Measurements from ENCODE around the gene IZUMO2. TPM values are rescaled to one million over a fixed set of nuclear protein-coding genes. Genes with fewer than 3 reads are reported as not detected.

IZUMO2 gene
- total RNA-seq, 2 donors from 2014 or later = not detected

DNA sequence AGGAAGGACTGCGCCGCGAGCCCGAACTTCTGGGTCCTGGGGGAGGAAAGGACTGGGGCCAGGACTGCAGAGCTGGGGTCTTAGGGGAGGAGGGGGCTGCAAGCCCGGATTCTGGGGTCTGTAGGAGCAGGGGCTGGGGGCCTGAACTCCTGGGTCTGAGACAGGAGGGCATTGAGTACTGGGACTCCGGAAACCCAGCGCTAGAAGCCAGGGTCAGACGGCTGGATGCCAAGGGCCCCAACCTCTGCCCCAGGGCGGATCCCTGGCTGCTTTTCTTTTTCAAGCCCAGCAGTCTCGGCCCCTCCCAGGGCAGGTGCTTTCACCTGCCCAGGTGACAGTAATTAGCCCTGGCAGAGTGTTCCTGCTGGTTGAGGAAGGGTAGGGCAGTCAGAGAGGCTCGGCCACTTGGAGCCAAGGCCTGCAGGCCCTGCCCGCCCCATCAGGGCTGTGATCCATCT is 42.6 kb upstream of the IZUMO2 start:
- TF ChIP-seq, protein P1, sequence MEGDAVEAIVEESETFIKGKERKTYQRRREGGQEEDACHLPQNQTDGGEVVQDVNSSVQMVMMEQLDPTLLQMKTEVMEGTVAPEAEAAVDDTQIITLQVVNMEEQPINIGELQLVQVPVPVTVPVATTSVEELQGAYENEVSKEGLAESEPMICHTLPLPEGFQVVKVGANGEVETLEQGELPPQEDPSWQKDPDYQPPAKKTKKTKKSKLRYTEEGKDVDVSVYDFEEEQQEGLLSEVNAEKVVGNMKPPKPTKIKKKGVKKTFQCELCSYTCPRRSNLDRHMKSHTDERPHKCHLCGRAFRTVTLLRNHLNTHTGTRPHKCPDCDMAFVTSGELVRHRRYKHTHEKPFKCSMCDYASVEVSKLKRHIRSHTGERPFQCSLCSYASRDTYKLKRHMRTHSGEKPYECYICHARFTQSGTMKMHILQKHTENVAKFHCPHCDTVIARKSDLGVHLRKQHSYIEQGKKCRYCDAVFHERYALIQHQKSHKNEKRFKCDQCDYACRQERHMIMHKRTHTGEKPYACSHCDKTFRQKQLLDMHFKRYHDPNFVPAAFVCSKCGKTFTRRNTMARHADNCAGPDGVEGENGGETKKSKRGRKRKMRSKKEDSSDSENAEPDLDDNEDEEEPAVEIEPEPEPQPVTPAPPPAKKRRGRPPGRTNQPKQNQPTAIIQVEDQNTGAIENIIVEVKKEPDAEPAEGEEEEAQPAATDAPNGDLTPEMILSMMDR (IDR thresholded peaks at IDR 0.05) = no peak
- DNase-seq (ENCODE audit: low spot score) (no peak), ATAC-seq (ENCODE audit: insufficient number of reproducible peaks, low FRiP score, low read depth) (no peak)
- Histone ChIP-seq H3K4me1 (ENCODE audit: control insufficient read depth in 1 of 2, low read depth in 2 of 2) (peaks cover 6 to 23% of the 10 kb centered on the region in 2 donors), H3K27me3 (replicated peaks; ENCODE audit: insufficient read depth) (no peaks in the 10 kb centered on the region), H3K27ac (no peak overlapping the region), H3K9me3 (no peaks in the 10 kb centered on the region), H3K36me3 (no peaks in the 10 kb centered on the region), H3K4me3 (no peak overlapping the region)

DNA sequence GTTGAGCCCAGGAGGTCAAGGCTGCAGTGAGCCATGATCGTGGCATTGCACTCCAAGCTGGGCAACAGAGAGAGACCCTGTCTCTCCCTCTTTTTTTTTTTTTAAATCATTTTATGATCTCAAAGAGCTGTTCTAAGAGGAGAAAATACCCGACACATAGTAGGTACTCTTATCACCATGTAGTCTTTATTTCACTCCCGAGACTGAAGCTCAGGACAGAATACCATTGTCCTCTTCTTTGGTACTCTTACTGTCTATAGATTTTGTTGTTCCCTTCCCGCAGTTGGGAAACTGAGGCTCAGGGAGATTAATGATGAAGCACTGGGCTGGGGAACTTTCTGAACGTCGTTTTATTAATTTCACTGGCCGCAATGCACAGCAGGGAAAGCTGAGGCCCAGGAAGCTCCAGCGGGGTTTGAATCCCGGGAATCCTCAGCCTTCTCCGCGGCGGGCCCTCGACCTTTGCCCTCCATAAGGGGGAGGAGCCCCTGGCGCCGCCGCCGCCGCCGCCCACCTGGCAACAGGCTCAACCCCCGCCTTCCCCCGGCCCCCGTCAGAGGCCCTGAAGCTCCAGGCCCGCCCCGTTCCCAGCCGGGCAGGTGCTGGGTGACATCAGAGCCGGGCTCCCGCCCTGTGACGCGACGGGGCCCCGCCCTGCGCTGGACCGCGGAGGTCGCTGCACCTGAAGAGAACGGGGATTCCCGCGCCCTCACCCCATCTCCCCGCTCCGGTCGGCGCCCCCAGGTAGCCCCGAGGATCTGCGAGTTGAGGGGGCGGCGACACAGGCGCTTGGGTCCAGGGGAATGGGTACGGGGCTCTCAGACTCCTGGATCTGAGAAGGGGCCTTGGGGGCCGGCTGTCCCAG is 42.0 kb upstream of the IZUMO2 start:
- peaks cover 6 to 23% of the 10 kb centered on the region in 2 donors for H3K4me1 ChIP-seq (ENCODE audit: control insufficient read depth in 1 of 2, low read depth in 2 of 2)
- H3K27ac ChIP-seq = no peak overlapping the region
- TF ChIP-seq, protein P1 (IDR thresholded peaks at IDR 0.05) = no peak
- H3K36me3 ChIP-seq = no peaks in the 10 kb centered on the region
- no peaks in the 10 kb centered on the region for H3K9me3 ChIP-seq
- no peak for ATAC-seq (ENCODE audit: insufficient number of reproducible peaks, low FRiP score, low read depth)
- DNase-seq (ENCODE audit: low spot score) = no peak
- H3K4me3 ChIP-seq = peak overlapping the region; percentile 29
- no peaks in the 10 kb centered on the region for H3K27me3 ChIP-seq (replicated peaks; ENCODE audit: insufficient read depth)

DNA sequence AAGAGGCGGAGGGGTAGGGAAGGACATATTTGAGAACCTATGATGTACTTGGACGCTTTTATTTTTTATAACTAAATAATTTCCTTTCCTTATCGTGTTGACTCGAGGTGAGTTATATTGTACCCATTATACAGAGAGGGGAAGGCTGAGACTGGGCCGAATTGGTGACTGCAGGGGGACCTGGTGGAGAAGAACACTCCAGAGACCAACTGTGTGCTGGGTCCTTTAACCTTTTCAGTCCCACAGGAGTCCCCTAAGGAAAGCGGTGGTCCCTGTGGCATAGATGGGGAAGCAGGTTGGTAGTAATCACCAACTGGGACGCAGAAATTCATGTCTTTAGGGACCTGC is 41.0 kb upstream of the IZUMO2 start:
- Histone ChIP-seq H3K36me3 (no peaks in the 10 kb centered on the region), H3K4me1 (ENCODE audit: control insufficient read depth in 1 of 2, low read depth in 2 of 2) (peaks cover 6 to 29% of the 10 kb centered on the region in 2 donors), H3K9me3 (no peaks in the 10 kb centered on the region), H3K27me3 (replicated peaks; ENCODE audit: insufficient read depth) (no peaks in the 10 kb centered on the region), H3K27ac (no peak overlapping the region), H3K4me3 (peak overlapping the region; percentile 73)
- DNase-seq (ENCODE audit: low spot score) (no peak), ATAC-seq (ENCODE audit: insufficient number of reproducible peaks, low FRiP score, low read depth) (no peak)
- TF ChIP-seq, protein P1 (IDR thresholded peaks at IDR 0.05) = no peak

DNA sequence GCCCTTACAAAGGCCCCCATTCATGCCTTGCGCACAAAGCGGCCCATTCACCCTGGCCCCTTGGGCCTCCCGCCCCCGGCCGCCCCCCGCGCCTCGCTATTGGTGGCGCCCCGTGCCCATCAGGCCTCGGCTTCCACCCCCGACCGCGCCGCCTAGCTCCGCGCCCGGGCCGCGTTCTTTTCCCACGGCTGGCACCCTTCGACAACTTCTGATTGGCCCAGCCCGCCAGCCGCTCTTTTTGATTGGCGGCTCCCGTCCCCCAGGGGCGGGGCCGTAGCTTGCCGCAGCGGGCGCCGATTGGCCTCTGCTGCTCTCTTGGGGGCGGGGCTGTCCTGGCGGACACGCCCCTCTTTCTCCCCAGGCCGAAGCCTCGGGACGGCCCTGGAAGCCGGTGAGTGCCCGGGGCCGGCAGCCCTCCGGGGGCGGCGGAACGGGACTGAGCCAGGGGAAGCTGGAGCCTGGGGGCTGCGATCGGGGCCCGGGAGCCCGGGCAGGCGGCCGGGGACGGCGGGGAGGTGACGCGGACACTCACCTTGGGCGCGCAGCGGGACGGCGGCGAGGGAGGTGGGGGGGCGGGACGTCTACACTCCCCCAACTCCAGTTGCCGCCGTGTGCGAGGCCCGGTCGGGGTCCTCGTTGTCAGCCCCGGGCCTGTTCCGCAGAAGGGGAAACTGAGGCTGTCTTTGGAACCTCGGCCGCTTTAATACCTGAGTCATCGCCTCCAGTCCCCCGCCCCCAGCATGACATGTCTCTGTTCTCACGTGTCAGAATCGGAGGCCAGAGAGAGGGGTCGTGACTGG is 40.4 kb upstream of the IZUMO2 start, which contains the start of gene MYH14:
MYH14 (plus strand) TSS at position 342 of the 800 bp plus-strand sequence. CDS start 6,744 bp downstream, outside the sequence.
- no peaks in the 10 kb centered on the region for H3K36me3 ChIP-seq
- H3K4me1 ChIP-seq (ENCODE audit: control insufficient read depth in 1 of 2, low read depth in 2 of 2) = peaks cover 6 to 35% of the 10 kb centered on the region in 2 donors
- no peak within 1 kb of the TSS for H3K27ac ChIP-seq
- no peaks in the 10 kb centered on the region for H3K27me3 ChIP-seq (replicated peaks; ENCODE audit: insufficient read depth)
- peak; percentile 51 for DNase-seq (ENCODE audit: low spot score)
- peak within 1 kb of the TSS; percentile 73 for H3K4me3 ChIP-seq
- TF ChIP-seq, protein P1 (IDR thresholded peaks at IDR 0.05) = peak; percentile 9
- ATAC-seq (ENCODE audit: insufficient number of reproducible peaks, low FRiP score, low read depth) = peak; percentile 75
- H3K9me3 ChIP-seq = no peaks in the 10 kb centered on the region

DNA sequence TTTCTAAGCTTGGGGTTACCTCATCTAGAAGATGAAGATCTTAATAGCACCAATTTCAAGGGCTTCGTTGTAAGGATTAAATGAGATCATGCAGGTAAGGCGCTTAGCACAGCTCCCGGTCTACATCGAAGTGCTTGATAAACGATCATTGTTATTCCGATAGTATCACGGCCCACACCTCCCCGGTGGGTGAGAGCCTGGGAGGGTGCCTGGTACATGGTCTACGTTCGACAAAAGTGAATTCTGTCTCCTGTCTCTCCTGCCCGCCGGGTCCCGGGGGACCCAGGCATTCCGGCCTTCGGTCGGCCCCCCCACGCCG is 39.8 kb upstream of the IZUMO2 start:
- DNase-seq (ENCODE audit: low spot score) (no peak), ATAC-seq (ENCODE audit: insufficient number of reproducible peaks, low FRiP score, low read depth) (no peak)
- Histone ChIP-seq H3K9me3 (no peaks in the 10 kb centered on the region), H3K4me1 (ENCODE audit: control insufficient read depth in 1 of 2, low read depth in 2 of 2) (peaks cover 6 to 38% of the 10 kb centered on the region in 2 donors), H3K27ac (no peak overlapping the region), H3K36me3 (no peaks in the 10 kb centered on the region), H3K27me3 (replicated peaks; ENCODE audit: insufficient read depth) (no peaks in the 10 kb centered on the region), H3K4me3 (peak overlapping the region; percentile 73)
- TF ChIP-seq, protein P1 (IDR thresholded peaks at IDR 0.05) = peak; percentile 6

All from thoracic aorta (tissue), 2 donors.